NCI-H1048 (cell line): ENCODE results near the gene KMT2C.
"Not testable (repeated sequence)": the region's sequence is repeated elsewhere in the genome, so short reads cannot be mapped to it uniquely, and the experiment has no call there.

Experiments
- DNase-seq: peaks from one replicate; lab custom pipeline; 2025; lab: John Stamatoyannopoulos, UW

Gene KMT2C

GRCh38 chr7:152441810-152442209, 6.0 kb upstream of the KMT2C start:
- DNase-seq, result not testable (repeated sequence)

- DNase-seq, result not testable (repeated sequence)
Observed at GRCh38 chr7:152441168-152441567, 5.4 kb upstream of the KMT2C start.

- DNase-seq, result not testable (repeated sequence)
Observed at GRCh38 chr7:152438017-152438416, 2.2 kb upstream of the KMT2C start.

GRCh38 chr7:152436931-152437575, 1.2 kb upstream of the KMT2C start:
- DNase-seq, result not testable (repeated sequence)

- peak; percentile 63 for DNase-seq
Observed at GRCh38 chr7:152436111-152436930, 518 bp upstream of the KMT2C start.

GRCh38 chr7:152434511-152435383, 1.1 kb downstream of the KMT2C start:
- DNase-seq, result not testable (repeated sequence)

GRCh38 chr7:152433721-152434490, 1.9 kb downstream of the KMT2C start:
- not testable (repeated sequence) for DNase-seq

GRCh38 chr7:152432735-152433134, 3.1 kb downstream of the KMT2C start:
- DNase-seq, result not testable (repeated sequence)

- DNase-seq, result no peak
Observed at GRCh38 chr7:152430854-152431253, 4.9 kb downstream of the KMT2C start.

GRCh38 chr7:152430118-152430517, 5.7 kb downstream of the KMT2C start:
- not testable (repeated sequence) for DNase-seq

- no peak for DNase-seq
Observed at GRCh38 chr7:152424348-152425108, 11.3 kb downstream of the KMT2C start.

- DNase-seq, result no peak
Observed at GRCh38 chr7:152423991-152424347, 11.8 kb downstream of the KMT2C start.

- DNase-seq, result not testable (repeated sequence)
Observed at GRCh38 chr7:152423171-152423570, 12.6 kb downstream of the KMT2C start.

- not testable (repeated sequence) for DNase-seq
Observed at GRCh38 chr7:152420950-152421349, 14.9 kb downstream of the KMT2C start.

- DNase-seq, result no peak
Observed at GRCh38 chr7:152419473-152420429, 16.1 kb downstream of the KMT2C start.

GRCh38 chr7:152414779-152415178, 21.0 kb downstream of the KMT2C start:
- no peak for DNase-seq

GRCh38 chr7:152411389-152411788, 24.4 kb downstream of the KMT2C start:
- no peak for DNase-seq

- DNase-seq, result no peak
Observed at GRCh38 chr7:152406491-152406890, 29.3 kb downstream of the KMT2C start.

GRCh38 chr7:152406030-152406429, 29.8 kb downstream of the KMT2C start:
- DNase-seq, result not testable (repeated sequence)

- no peak for DNase-seq
Observed at GRCh38 chr7:152403726-152404125, 32.1 kb downstream of the KMT2C start.
